Trophoblast cell (in vitro differentiated cells and primary cell): ENCODE results near the gene MED12L.

ENCODE experiments used
- DNase-seq, 2 donors: peaks; one replicate each; pipeline ENCODE4 v3.0.0-alpha.2; 2016
- H2AFZ ChIP-seq: 2 replicates; pipeline ENCODE4 v1.6.1; 2013; ENCODE audit warnings: low read length, moderate library complexity, mild to moderate bottlenecking; ENCODE audit not compliant: insufficient read depth, poor library complexity
- H2AK5ac ChIP-seq: 2 replicates; pipeline ENCODE4 v1.6.1; 2013; ENCODE audit warnings: mild to moderate bottlenecking, low read length
- H2BK120ac ChIP-seq: 2 replicates; pipeline ENCODE4 v1.6.1; 2013; ENCODE audit warnings: low read length, mild to moderate bottlenecking, moderate library complexity; ENCODE audit not compliant: insufficient read depth, poor library complexity
- H2BK12ac ChIP-seq: 2 replicates; pipeline ENCODE4 v1.6.1; 2013; ENCODE audit warnings: mild to moderate bottlenecking, low read length, moderate library complexity
- H2BK5ac ChIP-seq: 2 replicates; pipeline ENCODE4 v1.6.1; 2013; ENCODE audit warnings: low read length, low read depth, moderate library complexity, mild to moderate bottlenecking; ENCODE audit not compliant: poor library complexity
- H3K14ac ChIP-seq: 2 replicates; pipeline ENCODE4 v1.6.1; 2013; ENCODE audit warnings: mild to moderate bottlenecking, low read length
- H3K18ac ChIP-seq: 2 replicates; pipeline ENCODE4 v1.6.1; 2013; ENCODE audit warnings: mild to moderate bottlenecking, low read length
- H3K23ac ChIP-seq: 2 replicates; pipeline ENCODE4 v1.6.1; 2013; ENCODE audit warnings: low read length
- H3K27ac ChIP-seq: 2 replicates; pipeline ENCODE4 v1.5.1; 2013; ENCODE audit warnings: low read depth, mild to moderate bottlenecking, inconsistent platforms, low read length, moderate library complexity
- H3K27me3 ChIP-seq: 2 replicates; pipeline ENCODE4 v1.6.1; 2013; ENCODE audit warnings: inconsistent platforms, mild to moderate bottlenecking, low read length, moderate library complexity; ENCODE audit not compliant: insufficient read depth
- H3K36me3 ChIP-seq, 2 experiments: 1 replicate in 1 of 2; 2 replicates in 1 of 2; pipeline ENCODE4 v1.6.1; 2013; ENCODE audit warnings: low read length in 2 of 2, mild to moderate bottlenecking in 2 of 2, moderate library complexity in 1 of 2; ENCODE audit not compliant: insufficient read depth in 2 of 2, control insufficient read depth in 1 of 2
- H3K4ac ChIP-seq: 2 replicates; pipeline ENCODE4 v1.6.1; 2013; ENCODE audit warnings: low read depth, mild to moderate bottlenecking, low read length, moderate library complexity
- H3K4me1 ChIP-seq, 2 experiments: 1 replicate in 1 of 2; 2 replicates in 1 of 2; pipeline ENCODE4 v1.6.1; 2013; ENCODE audit warnings: low read length in 2 of 2, mild to moderate bottlenecking in 2 of 2, moderate library complexity in 1 of 2; ENCODE audit not compliant: insufficient read depth in 2 of 2, control insufficient read depth in 1 of 2
- H3K4me2 ChIP-seq: 2 replicates; pipeline ENCODE4 v1.6.1; 2013; ENCODE audit warnings: inconsistent platforms, mild to moderate bottlenecking, low read length, moderate library complexity
- H3K4me3 ChIP-seq: 2 replicates; pipeline ENCODE4 v1.5.1; 2013; ENCODE audit warnings: mild to moderate bottlenecking, low read depth, low read length, inconsistent platforms
- H3K79me1 ChIP-seq: one replicate; pipeline ENCODE4 v1.6.1; 2013; ENCODE audit warnings: low read length
- H3K79me2 ChIP-seq: 2 replicates; pipeline ENCODE4 v1.6.1; 2013; ENCODE audit warnings: low read length, mild to moderate bottlenecking; ENCODE audit not compliant: control insufficient read depth, insufficient read depth, poor library complexity
- H3K9ac ChIP-seq: 2 replicates; pipeline ENCODE4 v1.6.1; 2013; ENCODE audit warnings: mild to moderate bottlenecking, low read length
- H3K9me3 ChIP-seq: 2 replicates; pipeline ENCODE4 v1.6.1; 2013; ENCODE audit warnings: low read depth, mild to moderate bottlenecking, control low read depth, inconsistent platforms, low read length; ENCODE audit not compliant: insufficient read depth
- H4K12ac ChIP-seq: 2 replicates; pipeline ENCODE4 v1.6.1; 2013; ENCODE audit warnings: low read depth, mild to moderate bottlenecking, low read length, moderate library complexity
- H4K8ac ChIP-seq: 2 replicates; pipeline ENCODE4 v1.6.1; 2013; ENCODE audit warnings: low read depth, mild to moderate bottlenecking, low read length, moderate library complexity
- H4K91ac ChIP-seq: one replicate; pipeline ENCODE4 v1.6.1; 2013; ENCODE audit warnings: low read depth, mild to moderate bottlenecking, low read length, moderate library complexity
- WGBS: extraction: QIAGEN DNeasy Blood & Tissue Kit; methylation state at CpG from one replicate; pipeline ENCODE4 v1.1.7; 2013; ENCODE audit warnings: missing lambda C conversion rate; ENCODE audit not compliant: insufficient read length, insufficient coverage; ENCODE audit errors: extremely low coverage; 5-methylcytosine and 5-hydroxymethylcytosine counted together

MED12L gene

DNA sequence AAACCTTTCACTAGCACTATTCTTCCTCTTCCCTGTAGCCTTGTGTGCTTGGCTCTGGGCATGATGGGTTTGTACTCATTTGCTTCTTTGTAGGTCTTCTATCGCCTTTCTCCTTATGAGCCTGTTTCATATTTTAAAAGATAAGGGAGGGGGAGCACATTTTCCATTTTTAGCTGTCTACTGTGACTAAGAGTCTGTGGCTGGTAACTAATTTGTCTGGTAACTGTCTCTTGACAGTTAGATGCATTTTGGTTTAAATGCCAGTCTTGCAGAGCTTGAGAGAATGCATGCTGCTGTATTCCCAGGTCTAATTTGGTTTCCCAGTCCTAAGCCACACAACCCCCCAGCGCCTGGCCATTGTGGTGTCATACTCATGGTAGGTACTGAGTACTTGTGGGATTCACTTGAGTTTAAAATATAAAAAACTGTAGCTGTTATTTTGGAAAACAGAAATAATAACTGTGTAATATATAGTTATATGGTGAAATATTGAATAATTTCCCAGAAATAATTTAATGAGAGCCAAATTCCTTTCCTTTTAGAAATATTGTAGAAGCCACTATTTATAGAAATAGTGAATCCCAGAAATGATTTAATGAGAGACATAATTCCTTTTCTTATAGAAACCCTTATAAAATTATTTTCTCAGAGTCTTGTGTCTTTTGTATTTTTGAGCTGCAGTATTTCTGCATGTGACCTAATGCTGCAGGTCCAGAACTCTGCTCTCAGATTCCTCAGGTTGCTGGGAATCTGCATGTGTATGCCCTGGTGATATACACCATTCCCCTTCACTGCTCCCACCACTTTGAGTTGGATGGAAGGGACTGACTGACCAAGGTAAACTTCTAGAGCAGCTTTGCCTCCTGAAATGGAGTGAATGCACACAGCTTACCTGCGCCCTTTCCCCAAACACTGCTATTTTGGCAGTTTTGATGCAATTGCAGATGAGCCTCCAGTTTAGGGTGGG is 131.5 kb downstream of the MED12L start:
- Histone ChIP-seq H3K23ac (no peak overlapping the region), H2AK5ac (peak overlapping the region; percentile 49), H4K12ac (peak overlapping the region; percentile 64), H3K36me3 (peaks cover 6 to 12% of the 10 kb centered on the region in 2 experiments), H3K4me1 (peaks cover 4 to 7% of the 10 kb centered on the region in 2 experiments), H3K27me3 (no peaks in the 10 kb centered on the region), H3K9me3 (peaks cover 7% of the 10 kb centered on the region), H3K79me1 (peaks cover 11% of the 10 kb centered on the region), H2BK5ac (peak overlapping the region; percentile 83), H3K27ac (peak overlapping the region; percentile 81), H2BK12ac (peak overlapping the region; percentile 98), H3K4me3 (no peak overlapping the region), H2AFZ (no peak overlapping the region), H3K4ac (peak overlapping the region; percentile 0), H3K9ac (no peak overlapping the region), H2BK120ac (peak overlapping the region; percentile 97), H3K14ac (peak overlapping the region; percentile 87), H3K79me2 (peaks cover 2% of the 10 kb centered on the region), H4K8ac (peak overlapping the region; percentile 82), H3K4me2 (peak overlapping the region; percentile 44), H4K91ac (peak overlapping the region; percentile 92), H3K18ac (peak overlapping the region; percentile 86)
- DNase-seq, result no peak
- no CpG with 5 or more reads among the region's 3 CpGs for WGBS

DNA sequence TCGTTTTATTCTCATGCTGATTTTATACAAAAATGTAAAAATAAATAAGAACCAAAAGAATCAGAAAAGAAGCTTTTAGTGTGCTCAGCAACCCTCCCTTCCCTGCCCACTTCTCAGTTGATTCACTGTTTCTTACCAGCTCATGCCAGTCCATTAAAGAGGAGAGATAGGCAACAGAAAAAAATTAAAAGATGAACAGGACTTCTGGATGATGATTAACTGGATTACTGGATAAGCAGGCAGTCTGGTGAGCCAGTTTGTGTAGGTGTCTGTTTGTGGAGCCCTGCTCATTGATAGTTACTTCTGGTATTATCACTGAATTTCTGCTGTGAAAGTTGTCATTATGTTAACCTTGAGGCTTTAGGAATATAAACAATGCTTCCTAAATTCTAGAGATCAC is 132.7 kb downstream of the MED12L start:
- no peak for DNase-seq

DNA sequence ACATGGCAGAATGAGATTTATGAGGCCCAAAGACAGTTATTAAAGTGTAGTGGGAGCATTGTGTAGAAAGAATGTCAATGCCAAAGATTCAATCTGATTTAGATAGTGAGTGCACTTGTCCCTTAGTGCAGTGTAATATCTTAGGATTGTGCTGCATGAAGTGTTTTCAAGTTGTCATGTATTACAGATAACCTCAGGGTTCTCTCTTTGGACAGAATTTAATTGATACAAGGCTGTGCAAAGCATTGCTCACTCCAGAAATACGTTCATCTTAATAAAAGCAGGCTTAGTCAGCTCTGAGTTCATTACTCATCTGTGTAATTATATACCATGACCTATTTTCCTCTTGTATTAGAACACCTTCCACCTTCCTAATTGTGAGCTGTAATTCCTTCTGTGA is 133.6 kb downstream of the MED12L start:
- DNase-seq, result peak in 1 of 2 donors; percentile 10
- Histone ChIP-seq H2BK12ac (no peak overlapping the region), H2BK120ac (no peak overlapping the region), H3K4me2 (no peak overlapping the region), H3K36me3 (peaks cover 6 to 12% of the 10 kb centered on the region in 2 experiments), H3K18ac (no peak overlapping the region), H3K4ac (no peak overlapping the region), H2AFZ (no peak overlapping the region), H2BK5ac (no peak overlapping the region), H4K91ac (no peak overlapping the region), H3K23ac (no peak overlapping the region), H3K79me2 (peaks cover 2% of the 10 kb centered on the region), H2AK5ac (no peak overlapping the region), H3K14ac (no peak overlapping the region), H3K27ac (no peak overlapping the region), H3K4me1 (peaks cover 4 to 7% of the 10 kb centered on the region in 2 experiments), H3K9ac (no peak overlapping the region), H3K4me3 (no peak overlapping the region), H3K9me3 (peaks cover 7% of the 10 kb centered on the region), H3K79me1 (peaks cover 11% of the 10 kb centered on the region), H4K8ac (no peak overlapping the region), H4K12ac (no peak overlapping the region), H3K27me3 (no peaks in the 10 kb centered on the region)
- WGBS, result no CpG with 5 or more reads among the region's 1 CpG

More for the DNA sequence above, 132.7 kb downstream of the MED12L start:
- Histone ChIP-seq H3K14ac (no peak overlapping the region), H3K4me2 (no peak overlapping the region), H4K12ac (no peak overlapping the region), H2AFZ (no peak overlapping the region), H3K4me1 (peaks cover 4 to 7% of the 10 kb centered on the region in 2 experiments), H3K4ac (peak overlapping the region; percentile 14), H3K79me2 (peaks cover 2% of the 10 kb centered on the region), H4K91ac (no peak overlapping the region), H3K36me3 (peaks cover 6 to 12% of the 10 kb centered on the region in 2 experiments), H3K79me1 (peaks cover 11% of the 10 kb centered on the region), H3K9me3 (peaks cover 7% of the 10 kb centered on the region), H2BK120ac (no peak overlapping the region), H3K23ac (no peak overlapping the region), H3K27me3 (no peaks in the 10 kb centered on the region), H3K27ac (no peak overlapping the region), H2BK12ac (no peak overlapping the region), H3K4me3 (no peak overlapping the region), H4K8ac (no peak overlapping the region), H2BK5ac (no peak overlapping the region), H2AK5ac (no peak overlapping the region), H3K9ac (no peak overlapping the region), H3K18ac (no peak overlapping the region)
- WGBS, result no CpG with 5 or more reads among the region's 1 CpG

DNA sequence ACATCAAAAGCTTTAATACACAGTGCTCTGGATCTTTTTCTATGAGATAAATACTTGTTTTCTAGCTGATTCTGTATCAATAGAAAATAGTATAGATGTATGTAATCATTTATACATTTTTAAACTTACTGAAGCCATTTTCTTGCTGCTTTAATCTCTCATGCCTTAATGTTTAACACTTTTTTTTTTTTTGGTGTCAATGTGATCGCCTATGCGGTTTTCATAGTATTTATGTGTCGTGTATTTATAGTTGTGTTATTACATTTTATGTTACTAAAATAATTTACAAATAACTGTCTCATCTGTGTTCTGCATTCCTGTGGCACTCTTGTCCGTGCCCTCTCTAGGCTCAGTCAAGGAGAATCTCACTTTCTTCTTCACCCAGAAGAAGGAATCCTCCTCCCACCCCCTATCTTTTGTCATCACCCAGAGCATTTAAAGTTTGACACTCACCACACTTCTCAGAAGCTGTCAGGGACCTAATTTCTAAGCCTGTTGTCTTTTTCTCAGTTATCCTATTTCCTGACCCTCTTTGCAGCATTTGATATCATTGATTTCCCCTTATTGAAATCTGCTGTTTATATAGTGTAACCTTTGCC is 138.9 kb downstream of the MED12L start:
- H3K18ac ChIP-seq, result no peak overlapping the region
- H3K36me3 ChIP-seq, result peaks cover 6 to 14% of the 10 kb centered on the region in 2 experiments
- peaks cover 1% of the 10 kb centered on the region for H3K79me1 ChIP-seq
- H4K12ac ChIP-seq, result no peak overlapping the region
- H3K14ac ChIP-seq, result no peak overlapping the region
- no peaks in the 10 kb centered on the region for H3K79me2 ChIP-seq
- H3K4ac ChIP-seq, result no peak overlapping the region
- H4K91ac ChIP-seq, result no peak overlapping the region
- H2BK12ac ChIP-seq, result no peak overlapping the region
- no peak overlapping the region for H3K9ac ChIP-seq
- no peaks in the 10 kb centered on the region for H3K27me3 ChIP-seq
- no peak overlapping the region for H3K23ac ChIP-seq
- no peak overlapping the region for H2BK5ac ChIP-seq
- no peak overlapping the region for H3K4me2 ChIP-seq
- H3K4me3 ChIP-seq, result no peak overlapping the region
- no peak overlapping the region for H3K27ac ChIP-seq
- H4K8ac ChIP-seq, result no peak overlapping the region
- H2AK5ac ChIP-seq, result no peak overlapping the region
- no peak overlapping the region for H2AFZ ChIP-seq
- peaks cover 7% of the 10 kb centered on the region for H3K9me3 ChIP-seq
- peaks cover 3 to 8% of the 10 kb centered on the region in 2 experiments for H3K4me1 ChIP-seq
- no peak for DNase-seq
- WGBS, result no CpG with 5 or more reads among the region's 4 CpGs
- no peak overlapping the region for H2BK120ac ChIP-seq
